Psoas muscle (tissue), 8 donors: Measurements from ENCODE around the gene CFAP99. TPM values are rescaled to one million over a fixed set of nuclear protein-coding genes. Genes with fewer than 3 reads are reported as not detected.

Source experiments
- ATAC-seq, 4 donors: fragments of 200-7000 bp; cut with Tn5 transposase; one replicate each; pipeline ENCODE4 v1.9.1; 2020; ENCODE audit warnings: moderate library complexity in 3 of 4, mild to moderate bottlenecking in 2 of 4
- DNase-seq, 2 donors: peaks; one replicate each; pipeline ENCODE4 v3.0.0-alpha.2; 2020
- H3K27ac ChIP-seq: fragments of 200-600 bp; one replicate; pipeline ENCODE4 v1.8.0; 2022
- H3K27me3 ChIP-seq, 3 donors: fragments of 200-600 bp in 1 of 3; one replicate each; pipeline versions ENCODE4 v1.6.1 to v1.8.0; 2013 to 2022; ENCODE audit warnings: low read length in 2 of 3, mild to moderate bottlenecking in 2 of 3, moderate library complexity in 1 of 3; ENCODE audit not compliant: insufficient read depth in 3 of 3
- H3K36me3 ChIP-seq, 2 donors: fragments of 200-600 bp in 1 of 2; one replicate each; pipeline versions ENCODE4 v1.6.1 to v1.8.0; 2013 to 2022; ENCODE audit warnings: low read depth in 1 of 2, mild to moderate bottlenecking in 1 of 2, moderate library complexity in 1 of 2; ENCODE audit not compliant: insufficient read depth in 1 of 2
- H3K4me1 ChIP-seq: fragments of 200-600 bp; one replicate; pipeline ENCODE4 v1.8.0; 2022
- H3K4me3 ChIP-seq: fragments of 200-600 bp; one replicate; pipeline ENCODE4 v1.8.0; 2022; ENCODE audit warnings: mild to moderate bottlenecking
- H3K9me3 ChIP-seq: fragments of 200-600 bp; one replicate; pipeline ENCODE4 v1.8.0; 2022
- WGBS, 3 donors: extraction: QIAGEN DNeasy Blood & Tissue Kit; methylation state at CpG; one replicate each; pipeline versions ENCODE4 v1.1.6 to v1.1.7; 2013; 5-methylcytosine and 5-hydroxymethylcytosine counted together
- intact Hi-C, 2 donors: fragments of 100-400 bp; cut with DNase I; formaldehyde crosslinking; loops; one replicate each; pipeline versions ENCODE4 v1.11.0 to v1.14.2; 2022
- polyA plus RNA-seq, 3 donors: library from polyadenylated mRNA; stranded (reverse); fragments of 200-250 nt; gene quantifications; one replicate each; pipeline ENCODE4 v1.2.3, GENCODE V29; 2013
- total RNA-seq, 4 donors: library from RNA; stranded (reverse); fragmentation: NEBNext Ultra II Directional in 2 of 4; extraction: Animal tissue kit (Norgen Biotek cat#: 25700) in 2 of 4; gene quantifications; one replicate each; pipeline versions ENCODE4 v1.2.1 to v1.2.4, GENCODE V29; 2021 to 2023
- TF ChIP-seq, protein P1 (sequence below): fragments of 200-600 bp; IDR thresholded peaks from one replicate; pipeline ENCODE4 v1.8.0; 2022; ENCODE audit warnings: antibody characterized with exemption
- donor health status: healthy with polysubstance abuse.
- donor health status: DM: no; HTN: no; CAD: no; lungs with moderate emphysema.
- donor health status: Bipolar disorder and iron deficiency.
- donor health status: healthy.
- donor health status: DM: yes; HTN: yes; CAD: no.
- donor health status: DM: no; HTN: no; CAD: no.
- donor health status: DM: no; HTN: no; CAD: no.
- donor health status: DM: yes; HTN: yes; CAD: no.

Gene CFAP99
- total and polyA plus RNA-seq, 7 donors: 0.03 TPM; not detected in 5

DNA sequence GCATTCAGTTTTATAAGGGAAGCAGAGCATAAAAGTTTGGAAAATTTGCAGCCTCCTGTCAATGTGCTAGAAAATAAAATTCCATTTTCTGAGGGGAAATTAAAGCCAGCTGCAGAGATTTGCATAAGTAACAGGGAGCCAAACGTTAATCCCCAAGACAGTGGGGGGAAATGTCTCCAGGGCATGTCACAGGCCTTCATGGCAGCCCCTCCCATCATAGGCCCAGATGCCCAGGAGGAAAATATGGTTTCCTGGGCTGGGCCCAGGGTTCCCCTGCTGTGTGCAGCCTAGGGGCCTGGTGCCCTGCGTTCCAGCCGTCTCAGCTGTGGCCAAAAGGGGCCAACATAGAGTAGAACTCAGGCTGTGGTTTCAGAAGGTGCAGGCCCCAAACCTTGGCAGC, 59.5 kb downstream of the CFAP99 start:
- TF ChIP-seq, protein P1, sequence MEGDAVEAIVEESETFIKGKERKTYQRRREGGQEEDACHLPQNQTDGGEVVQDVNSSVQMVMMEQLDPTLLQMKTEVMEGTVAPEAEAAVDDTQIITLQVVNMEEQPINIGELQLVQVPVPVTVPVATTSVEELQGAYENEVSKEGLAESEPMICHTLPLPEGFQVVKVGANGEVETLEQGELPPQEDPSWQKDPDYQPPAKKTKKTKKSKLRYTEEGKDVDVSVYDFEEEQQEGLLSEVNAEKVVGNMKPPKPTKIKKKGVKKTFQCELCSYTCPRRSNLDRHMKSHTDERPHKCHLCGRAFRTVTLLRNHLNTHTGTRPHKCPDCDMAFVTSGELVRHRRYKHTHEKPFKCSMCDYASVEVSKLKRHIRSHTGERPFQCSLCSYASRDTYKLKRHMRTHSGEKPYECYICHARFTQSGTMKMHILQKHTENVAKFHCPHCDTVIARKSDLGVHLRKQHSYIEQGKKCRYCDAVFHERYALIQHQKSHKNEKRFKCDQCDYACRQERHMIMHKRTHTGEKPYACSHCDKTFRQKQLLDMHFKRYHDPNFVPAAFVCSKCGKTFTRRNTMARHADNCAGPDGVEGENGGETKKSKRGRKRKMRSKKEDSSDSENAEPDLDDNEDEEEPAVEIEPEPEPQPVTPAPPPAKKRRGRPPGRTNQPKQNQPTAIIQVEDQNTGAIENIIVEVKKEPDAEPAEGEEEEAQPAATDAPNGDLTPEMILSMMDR: no peak
- Histone ChIP-seq H3K9me3 (no peaks in the 10 kb centered on the region), H3K4me1 (peaks cover 55% of the 10 kb centered on the region), H3K4me3 (no peak overlapping the region), H3K27me3 (no peaks in the 10 kb centered on the region), H3K36me3 (no peaks in the 10 kb centered on the region), H3K27ac (no peak overlapping the region)
- DNase-seq (no peak), ATAC-seq (no peak)
- 32 to 42% (median 38%) methylated on average over 3 of the region's 3 CpGs for WGBS, 3 donors
- intact Hi-C loops: no loop called here

DNA sequence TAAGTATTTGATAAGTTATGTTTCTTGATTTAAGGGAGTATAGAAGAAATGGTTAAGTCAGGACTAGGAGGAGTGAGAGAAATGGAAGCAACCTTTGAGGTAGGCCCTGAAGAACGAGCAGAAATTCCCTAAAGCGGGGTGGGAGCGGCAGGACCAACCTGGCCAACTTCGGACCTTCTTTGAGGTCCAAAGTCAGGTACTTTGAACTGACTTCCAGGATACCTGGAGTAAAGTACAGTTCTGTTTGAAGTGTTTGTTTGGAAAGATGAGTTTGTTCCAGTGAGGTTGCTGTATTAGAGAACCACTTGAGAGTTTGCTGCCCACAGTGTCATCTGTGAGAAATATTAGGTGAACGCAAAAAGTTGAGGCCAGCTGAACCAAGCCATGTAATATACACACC, 61.9 kb downstream of the CFAP99 start:
- peaks cover 0 to 2% of the 10 kb centered on the region in 2 donors for H3K36me3 ChIP-seq
- H3K4me3 ChIP-seq: no peak overlapping the region
- no peak overlapping the region for H3K27ac ChIP-seq
- TF ChIP-seq, protein P1: no peak
- no peak for DNase-seq
- 90 to 94% (median 91%) methylated on average over 5 of the region's 5 CpGs for WGBS, 3 donors
- no peak for ATAC-seq
- intact Hi-C loops: no loop called here
- peaks cover 69% of the 10 kb centered on the region for H3K4me1 ChIP-seq
- no peaks in the 10 kb centered on the region for H3K27me3 ChIP-seq
- H3K9me3 ChIP-seq: no peaks in the 10 kb centered on the region

DNA sequence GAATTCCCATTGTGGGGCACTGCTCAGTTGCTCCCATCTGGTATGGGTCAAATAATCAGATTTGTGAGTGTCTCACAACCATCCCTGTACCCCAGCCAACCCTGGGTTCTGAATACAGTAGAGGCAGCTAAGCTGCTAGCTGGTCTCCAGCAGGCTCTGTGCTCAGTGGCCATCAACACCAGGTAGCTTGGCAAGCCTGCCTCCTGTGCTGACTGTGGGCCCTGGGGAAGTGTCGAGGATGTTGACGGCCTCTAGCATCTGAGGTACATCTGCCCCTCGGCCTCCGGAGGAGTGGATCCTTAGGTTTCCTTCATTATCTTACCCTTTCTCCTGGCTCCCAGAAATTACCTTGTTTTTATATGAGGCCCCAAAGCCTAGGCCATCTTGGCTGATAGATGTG, 63.4 kb downstream of the CFAP99 start:
- Histone ChIP-seq H3K9me3 (no peaks in the 10 kb centered on the region), H3K27me3 (no peaks in the 10 kb centered on the region), H3K4me1 (peaks cover 69% of the 10 kb centered on the region), H3K36me3 (peaks cover 0 to 2% of the 10 kb centered on the region in 2 donors), H3K4me3 (no peak overlapping the region), H3K27ac (peak overlapping the region; percentile 37)
- intact Hi-C loops: no loop called here
- no peak for DNase-seq
- TF ChIP-seq, protein P1: no peak
- peak in 3 of 4 donors; percentile 14 to 37 (median 17) for ATAC-seq
- WGBS, 3 donors: 64 to 80% (median 78%) methylated on average over 4 of the region's 4 CpGs

DNA sequence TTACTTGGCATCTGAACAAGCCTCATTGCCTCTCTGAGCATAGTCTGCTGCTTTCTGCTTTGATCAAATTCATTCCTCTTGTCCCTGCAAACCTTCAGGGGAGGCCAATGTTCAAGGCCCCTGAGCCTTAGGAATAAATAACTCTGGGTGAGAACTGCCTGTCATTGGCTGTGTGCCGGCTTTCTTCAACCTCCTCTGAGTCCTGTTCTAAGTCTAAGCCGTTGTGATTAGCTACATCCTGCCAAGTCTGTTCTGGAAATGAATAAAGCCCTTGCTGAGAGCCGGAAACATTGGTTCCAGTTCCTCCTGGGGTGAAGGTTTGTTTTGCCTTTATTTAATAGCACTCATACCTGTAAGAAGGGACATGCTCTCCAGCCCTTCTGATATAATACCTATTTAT, 63.9 kb downstream of the CFAP99 start:
- DNase-seq (peak; percentile 49 to 84), ATAC-seq (peak; percentile 31 to 89 (median 65))
- intact Hi-C loops: no loop called here
- peaks cover 0 to 2% of the 10 kb centered on the region in 2 donors for H3K36me3 ChIP-seq
- no peaks in the 10 kb centered on the region for H3K9me3 ChIP-seq
- H3K4me1 ChIP-seq: peaks cover 67% of the 10 kb centered on the region
- WGBS, 3 donors: 0 to 8% (median 6%) methylated on average over 3 of the region's 3 CpGs
- H3K27ac ChIP-seq: peak overlapping the region; percentile 37
- no peak overlapping the region for H3K4me3 ChIP-seq
- TF ChIP-seq, protein P1: no peak
- H3K27me3 ChIP-seq: no peaks in the 10 kb centered on the region

DNA sequence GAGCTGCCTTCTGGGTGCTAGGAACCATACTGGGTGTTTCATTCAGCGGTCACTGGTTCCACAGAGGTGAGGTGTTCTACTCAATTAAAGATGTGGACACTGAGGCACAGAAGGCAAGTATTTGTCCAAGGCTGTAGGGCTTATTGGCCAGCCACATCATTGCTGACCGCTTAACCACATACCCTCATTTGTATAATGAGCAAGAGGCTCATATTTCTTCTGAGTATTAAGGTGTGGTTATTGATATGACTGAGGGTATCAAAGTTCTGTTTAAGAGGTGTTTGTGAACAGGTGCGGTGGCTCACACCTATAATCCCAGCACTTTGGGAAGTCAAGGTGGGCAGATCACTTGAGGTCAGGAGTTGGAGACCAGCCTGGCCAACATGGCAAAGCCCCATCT, 64.5 kb downstream of the CFAP99 start:
- peaks cover 0 to 2% of the 10 kb centered on the region in 2 donors for H3K36me3 ChIP-seq
- no peaks in the 10 kb centered on the region for H3K27me3 ChIP-seq
- no peak overlapping the region for H3K4me3 ChIP-seq
- DNase-seq (no peak), ATAC-seq (no peak)
- H3K9me3 ChIP-seq: no peaks in the 10 kb centered on the region
- WGBS, 3 donors: 86 to 92% (median 91%) methylated on average over 3 of the region's 3 CpGs
- TF ChIP-seq, protein P1: no peak
- H3K4me1 ChIP-seq: peaks cover 61% of the 10 kb centered on the region
- peak overlapping the region; percentile 33 for H3K27ac ChIP-seq
- intact Hi-C loops: no loop called here
